ENCODE measurements around the gene WLS.

DNA sequence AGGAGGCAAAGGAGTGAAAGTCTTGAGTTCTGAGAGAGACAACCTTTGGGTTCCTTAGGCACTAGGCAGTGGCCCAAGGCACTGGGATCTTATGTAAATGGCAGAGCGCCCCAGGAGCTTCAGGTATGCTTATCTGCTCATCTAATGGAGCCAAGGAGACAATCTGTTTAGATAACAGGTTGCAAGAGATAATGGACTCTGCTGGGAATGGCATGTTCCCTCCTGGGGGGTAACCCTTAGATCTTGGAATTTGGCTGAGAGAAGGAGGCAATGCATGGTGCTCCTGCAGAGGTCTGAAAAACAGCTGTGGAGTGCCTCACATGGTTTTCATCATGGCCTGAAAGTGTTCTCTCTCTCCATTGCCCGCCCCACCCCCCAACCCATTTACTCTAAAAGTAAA lies 44.1 kb upstream of the WLS start:
- TF ChIP-seq TCF12 (IDR thresholded peaks at IDR 0.05; ENCODE audit: low read depth) (no peak), MAX (IDR thresholded peaks at IDR 0.05) (no peak), TAF1 (IDR thresholded peaks at IDR 0.05; ENCODE audit: low read depth) (no peak), USF1 (IDR thresholded peaks at IDR 0.05) (no peak), RAD21 (IDR thresholded peaks at IDR 0.05; ENCODE audit: low read depth) (no peak), EP300 (IDR thresholded peaks at IDR 0.05; ENCODE audit: borderline replicate concordance) (no peak), CREB1 (IDR thresholded peaks at IDR 0.05; ENCODE audit: low read depth) (no peak), FOXM1 (IDR thresholded peaks at IDR 0.05; ENCODE audit: borderline replicate concordance, low read depth) (no peak), CEBPB (IDR thresholded peaks at IDR 0.05) (no peak), EGR1 (IDR thresholded peaks at IDR 0.05) (no peak), YY1 (IDR thresholded peaks at IDR 0.05; ENCODE audit: low read depth) (no peak), NFIC (IDR thresholded peaks at IDR 0.05) (no peak)
- TF ChIP-seq, protein P1, sequence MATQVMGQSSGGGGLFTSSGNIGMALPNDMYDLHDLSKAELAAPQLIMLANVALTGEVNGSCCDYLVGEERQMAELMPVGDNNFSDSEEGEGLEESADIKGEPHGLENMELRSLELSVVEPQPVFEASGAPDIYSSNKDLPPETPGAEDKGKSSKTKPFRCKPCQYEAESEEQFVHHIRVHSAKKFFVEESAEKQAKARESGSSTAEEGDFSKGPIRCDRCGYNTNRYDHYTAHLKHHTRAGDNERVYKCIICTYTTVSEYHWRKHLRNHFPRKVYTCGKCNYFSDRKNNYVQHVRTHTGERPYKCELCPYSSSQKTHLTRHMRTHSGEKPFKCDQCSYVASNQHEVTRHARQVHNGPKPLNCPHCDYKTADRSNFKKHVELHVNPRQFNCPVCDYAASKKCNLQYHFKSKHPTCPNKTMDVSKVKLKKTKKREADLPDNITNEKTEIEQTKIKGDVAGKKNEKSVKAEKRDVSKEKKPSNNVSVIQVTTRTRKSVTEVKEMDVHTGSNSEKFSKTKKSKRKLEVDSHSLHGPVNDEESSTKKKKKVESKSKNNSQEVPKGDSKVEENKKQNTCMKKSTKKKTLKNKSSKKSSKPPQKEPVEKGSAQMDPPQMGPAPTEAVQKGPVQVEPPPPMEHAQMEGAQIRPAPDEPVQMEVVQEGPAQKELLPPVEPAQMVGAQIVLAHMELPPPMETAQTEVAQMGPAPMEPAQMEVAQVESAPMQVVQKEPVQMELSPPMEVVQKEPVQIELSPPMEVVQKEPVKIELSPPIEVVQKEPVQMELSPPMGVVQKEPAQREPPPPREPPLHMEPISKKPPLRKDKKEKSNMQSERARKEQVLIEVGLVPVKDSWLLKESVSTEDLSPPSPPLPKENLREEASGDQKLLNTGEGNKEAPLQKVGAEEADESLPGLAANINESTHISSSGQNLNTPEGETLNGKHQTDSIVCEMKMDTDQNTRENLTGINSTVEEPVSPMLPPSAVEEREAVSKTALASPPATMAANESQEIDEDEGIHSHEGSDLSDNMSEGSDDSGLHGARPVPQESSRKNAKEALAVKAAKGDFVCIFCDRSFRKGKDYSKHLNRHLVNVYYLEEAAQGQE (IDR thresholded peaks at IDR 0.05; ENCODE audit: low read depth), result no peak
